Measurements from ENCODE around the gene PLA2G6.
A peak's percentile ranks its signal among the peaks of the same experiment; 100 is the strongest.

- peak in 1 of 3 donors; percentile 16 for TF ChIP-seq POLR2A (IDR thresholded peaks at IDR 0.05)
- TF ChIP-seq CTCF (IDR thresholded peaks at IDR 0.05): no peak
These were observed 118.8 kb downstream of the PLA2G6 start for GRCh38 chr22:38062791-38063190.
